Neural progenitor cell (in vitro differentiated cells): ENCODE measurements around the gene UGT1A7. TPM values are rescaled to one million over a fixed set of nuclear protein-coding genes. Genes with fewer than 3 reads are reported as not detected.

Experiments
- DNase-seq: peaks from one replicate; pipeline ENCODE4 v3.0.0-alpha.2; 2016; ENCODE audit warnings: low spot score
- H2AFZ ChIP-seq: fragments of 200-600 bp; sonication (generic); replicated peaks from 2 replicates; pipeline ENCODE4 v1.6.1; 2016; ENCODE audit warnings: antibody characterized with exemption
- H3F3A ChIP-seq: fragments of 200-600 bp; sonication (generic); 2 replicates; pipeline ENCODE4 v1.6.1; 2016; ENCODE audit warnings: antibody characterized with exemption, low read depth
- H3K27ac ChIP-seq: fragments of 200-600 bp; sonication (generic); 2 replicates; pipeline ENCODE4 v1.5.1; 2016; ENCODE audit warnings: mild to moderate bottlenecking
- H3K27me3 ChIP-seq: fragments of 200-600 bp; sonication (generic); 2 replicates; pipeline ENCODE4 v1.6.1; 2016; ENCODE audit warnings: mild to moderate bottlenecking, moderate library complexity
- H3K36me3 ChIP-seq: fragments of 200-600 bp; sonication (generic); 2 replicates; pipeline ENCODE4 v1.5.1; 2016
- H3K4me1 ChIP-seq: fragments of 200-600 bp; sonication (generic); 2 replicates; pipeline ENCODE4 v1.6.1; 2016; ENCODE audit warnings: mixed run types
- H3K4me2 ChIP-seq: fragments of 200-600 bp; sonication (generic); 2 replicates; pipeline ENCODE4 v1.6.1; 2016
- H3K4me3 ChIP-seq: fragments of 200-600 bp; sonication (generic); 2 replicates; pipeline ENCODE4 v1.5.1; 2016
- H3K79me2 ChIP-seq: fragments of 200-600 bp; sonication (generic); 2 replicates; pipeline ENCODE4 v1.6.1; 2016; ENCODE audit warnings: low read depth
- H3K9ac ChIP-seq: fragments of 200-600 bp; sonication (generic); 2 replicates; pipeline ENCODE4 v1.6.1; 2016
- H3K9me3 ChIP-seq: fragments of 200-600 bp; sonication (generic); 2 replicates; pipeline ENCODE4 v1.5.1; 2016; ENCODE audit warnings: low read depth
- H4K20me1 ChIP-seq: fragments of 200-600 bp; sonication (generic); 2 replicates; pipeline ENCODE4 v1.6.1; 2016; ENCODE audit warnings: low read depth
- H3K27ac Mint-ChIP-seq: 3 replicates; pipeline ENCODE4 v1.8.0; 2021; ENCODE audit warnings: mixed read lengths
- H3K27me3 Mint-ChIP-seq: 2 replicates; pipeline ENCODE4 v1.8.0; 2022; ENCODE audit warnings: low read depth, mild to moderate bottlenecking, inconsistent platforms, moderate library complexity, mixed read lengths; ENCODE audit not compliant: insufficient read depth
- H3K36me3 Mint-ChIP-seq: 3 replicates; pipeline ENCODE4 v1.8.0; 2021; ENCODE audit warnings: mixed read lengths
- H3K4me1 Mint-ChIP-seq: 3 replicates; pipeline ENCODE4 v1.8.0; 2021; ENCODE audit warnings: mixed read lengths
- H3K4me3 Mint-ChIP-seq: 3 replicates; pipeline ENCODE4 v1.8.0; 2021; ENCODE audit warnings: mild to moderate bottlenecking, moderate library complexity, mixed read lengths
- H3K9me3 Mint-ChIP-seq: 3 replicates; pipeline ENCODE4 v1.8.0; 2020; ENCODE audit warnings: mixed read lengths
- CTCF ChIP-seq: fragments of 200-600 bp; sonication (generic); IDR thresholded peaks from 2 replicates; pipeline ENCODE4 v1.5.1; 2017; ENCODE audit warnings: antibody characterized with exemption, mild to moderate bottlenecking
- EZH2 ChIP-seq: fragments of 200-600 bp; sonication (generic); IDR thresholded peaks from 2 replicates; pipeline ENCODE4 v1.6.1; 2017; ENCODE audit warnings: antibody characterized with exemption, mild to moderate bottlenecking, moderate library complexity
- EZH2phosphoT487 ChIP-seq: fragments of 200-600 bp; sonication (generic); IDR thresholded peaks from 2 replicates; pipeline ENCODE4 v1.6.1; 2017; ENCODE audit warnings: antibody characterized with exemption
- total RNA-seq: library from RNA; depleted of rRNA; stranded (reverse); fragments of >200 nt; gene quantifications from 2 replicates; pipeline ENCODE4 v1.2.3, GENCODE V29; 2015; ENCODE audit warnings: low replicate concordance

Gene UGT1A7
- total RNA-seq, 1 donor from 2014 or later: not detected

GRCh38 chr2:233810385-233810784 is 128.7 kb downstream of the UGT1A7 start:
- Mint-ChIP-seq H3K4me3 (no peak overlapping the region), H3K36me3 (no peaks in the 10 kb centered on the region), H3K27ac (no peak overlapping the region), H3K9me3 (no peaks in the 10 kb centered on the region), H3K27me3 (no peaks in the 10 kb centered on the region), H3K4me1 (no peaks in the 10 kb centered on the region)
- no peak overlapping the region for H3K9ac ChIP-seq
- H3K9me3 ChIP-seq: no peaks in the 10 kb centered on the region
- no peaks in the 10 kb centered on the region for H3K79me2 ChIP-seq
- no peak for TF ChIP-seq EZH2
- TF ChIP-seq CTCF: no peak
- no peak for TF ChIP-seq EZH2phosphoT487
- no peak overlapping the region for H3K4me2 ChIP-seq
- no peaks in the 10 kb centered on the region for H4K20me1 ChIP-seq
- no peak for DNase-seq
- no peaks in the 10 kb centered on the region for H3K27me3 ChIP-seq
- no peaks in the 10 kb centered on the region for H3K36me3 ChIP-seq
- H3K4me1 ChIP-seq: no peaks in the 10 kb centered on the region
- no peak overlapping the region for H2AFZ ChIP-seq
- H3F3A ChIP-seq: no peaks in the 10 kb centered on the region
- H3K4me3 ChIP-seq: no peak overlapping the region
- H3K27ac ChIP-seq: no peak overlapping the region

GRCh38 chr2:233811087-233811486 is 129.4 kb downstream of the UGT1A7 start:
- no peak for DNase-seq
- Histone ChIP-seq H3F3A (no peaks in the 10 kb centered on the region), H2AFZ (no peak overlapping the region), H3K4me1 (no peaks in the 10 kb centered on the region), H3K27me3 (no peaks in the 10 kb centered on the region), H3K9me3 (no peaks in the 10 kb centered on the region), H3K4me2 (no peak overlapping the region), H4K20me1 (no peaks in the 10 kb centered on the region), H3K9ac (no peak overlapping the region), H3K27ac (no peak overlapping the region), H3K79me2 (no peaks in the 10 kb centered on the region), H3K4me3 (no peak overlapping the region), H3K36me3 (no peaks in the 10 kb centered on the region)
- H3K4me3 Mint-ChIP-seq: no peak overlapping the region
- no peaks in the 10 kb centered on the region for H3K9me3 Mint-ChIP-seq
- no peak overlapping the region for H3K27ac Mint-ChIP-seq
- H3K4me1 Mint-ChIP-seq: no peaks in the 10 kb centered on the region
- no peaks in the 10 kb centered on the region for H3K36me3 Mint-ChIP-seq
- H3K27me3 Mint-ChIP-seq: no peaks in the 10 kb centered on the region
- TF ChIP-seq EZH2phosphoT487 (no peak), CTCF (no peak), EZH2 (no peak)

DNA sequence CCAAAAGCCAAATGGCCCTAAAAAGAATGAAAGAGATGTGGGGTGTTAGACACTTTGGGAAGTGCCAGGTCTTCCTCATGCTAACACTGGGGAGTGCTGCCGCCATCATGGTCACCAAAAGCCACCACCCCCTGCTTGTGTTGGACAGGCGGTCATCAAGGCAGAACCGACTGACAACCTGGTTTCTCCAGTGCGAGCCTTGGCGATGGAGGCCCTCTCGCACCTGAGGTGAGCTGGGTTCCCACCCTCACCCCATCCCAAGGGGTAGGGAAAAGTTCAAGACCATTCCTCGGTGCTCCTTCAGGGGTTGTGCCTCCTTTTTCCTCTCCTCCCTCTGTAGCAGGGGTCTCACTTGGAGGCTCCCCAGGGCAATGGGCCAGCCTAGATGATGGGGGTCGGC is 130.0 kb downstream of the UGT1A7 start:
- Histone ChIP-seq H3K36me3 (no peaks in the 10 kb centered on the region), H3F3A (no peaks in the 10 kb centered on the region), H2AFZ (no peak overlapping the region), H3K4me3 (no peak overlapping the region), H3K27me3 (no peaks in the 10 kb centered on the region), H3K4me2 (no peak overlapping the region), H3K79me2 (no peaks in the 10 kb centered on the region), H4K20me1 (no peaks in the 10 kb centered on the region), H3K9ac (no peak overlapping the region), H3K9me3 (no peaks in the 10 kb centered on the region), H3K27ac (no peak overlapping the region), H3K4me1 (no peaks in the 10 kb centered on the region)
- Mint-ChIP-seq H3K27me3 (no peaks in the 10 kb centered on the region), H3K4me3 (no peak overlapping the region), H3K9me3 (no peaks in the 10 kb centered on the region), H3K4me1 (peaks cover 6% of the 10 kb centered on the region), H3K36me3 (no peaks in the 10 kb centered on the region), H3K27ac (no peak overlapping the region)
- TF ChIP-seq CTCF (no peak), EZH2 (no peak), EZH2phosphoT487 (no peak)
- no peak for DNase-seq
